ENCODE data around the gene CHRM5.

DNA sequence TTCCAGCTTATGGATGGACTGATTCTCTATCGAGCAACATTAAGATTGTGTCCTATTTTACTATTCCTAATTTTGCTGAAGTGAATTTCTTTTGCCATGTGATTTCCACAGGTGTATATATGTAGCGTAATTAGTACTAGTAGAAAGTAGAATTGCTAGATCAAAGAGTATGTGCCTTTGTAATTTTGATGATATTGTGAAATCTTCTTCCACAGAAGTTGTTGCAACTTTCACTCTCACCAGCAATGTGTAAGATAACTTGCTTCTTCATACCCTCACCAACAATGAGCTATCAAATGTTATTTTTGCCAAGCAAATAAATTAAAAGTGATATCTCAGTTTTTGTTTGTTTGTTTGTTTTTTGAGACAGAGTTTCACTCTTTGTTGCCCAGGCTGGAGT lies 139.0 kb downstream of the CHRM5 start:
- TF ChIP-seq, protein P1, sequence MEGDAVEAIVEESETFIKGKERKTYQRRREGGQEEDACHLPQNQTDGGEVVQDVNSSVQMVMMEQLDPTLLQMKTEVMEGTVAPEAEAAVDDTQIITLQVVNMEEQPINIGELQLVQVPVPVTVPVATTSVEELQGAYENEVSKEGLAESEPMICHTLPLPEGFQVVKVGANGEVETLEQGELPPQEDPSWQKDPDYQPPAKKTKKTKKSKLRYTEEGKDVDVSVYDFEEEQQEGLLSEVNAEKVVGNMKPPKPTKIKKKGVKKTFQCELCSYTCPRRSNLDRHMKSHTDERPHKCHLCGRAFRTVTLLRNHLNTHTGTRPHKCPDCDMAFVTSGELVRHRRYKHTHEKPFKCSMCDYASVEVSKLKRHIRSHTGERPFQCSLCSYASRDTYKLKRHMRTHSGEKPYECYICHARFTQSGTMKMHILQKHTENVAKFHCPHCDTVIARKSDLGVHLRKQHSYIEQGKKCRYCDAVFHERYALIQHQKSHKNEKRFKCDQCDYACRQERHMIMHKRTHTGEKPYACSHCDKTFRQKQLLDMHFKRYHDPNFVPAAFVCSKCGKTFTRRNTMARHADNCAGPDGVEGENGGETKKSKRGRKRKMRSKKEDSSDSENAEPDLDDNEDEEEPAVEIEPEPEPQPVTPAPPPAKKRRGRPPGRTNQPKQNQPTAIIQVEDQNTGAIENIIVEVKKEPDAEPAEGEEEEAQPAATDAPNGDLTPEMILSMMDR (IDR thresholded peaks at IDR 0.05), result no peak
- no peak for TF ChIP-seq ZFX (IDR thresholded peaks at IDR 0.05; ENCODE audit: borderline replicate concordance)

Data from 22Rv1 (cell line).